SH-SY5Y (cell line): ENCODE data around the gene ACVR1B.

Experiments used
- GATA2 ChIP-seq: IDR thresholded peaks from 2 replicates; pipeline ENCODE4 v1.6.1; 2011; ENCODE audit warnings: mild to moderate bottlenecking, low read depth, low read length
- GATA3 ChIP-seq: IDR thresholded peaks from 2 replicates; pipeline ENCODE4 v1.6.1; 2011; ENCODE audit warnings: low read depth, mild to moderate bottlenecking, low read length, moderate library complexity

DNA sequence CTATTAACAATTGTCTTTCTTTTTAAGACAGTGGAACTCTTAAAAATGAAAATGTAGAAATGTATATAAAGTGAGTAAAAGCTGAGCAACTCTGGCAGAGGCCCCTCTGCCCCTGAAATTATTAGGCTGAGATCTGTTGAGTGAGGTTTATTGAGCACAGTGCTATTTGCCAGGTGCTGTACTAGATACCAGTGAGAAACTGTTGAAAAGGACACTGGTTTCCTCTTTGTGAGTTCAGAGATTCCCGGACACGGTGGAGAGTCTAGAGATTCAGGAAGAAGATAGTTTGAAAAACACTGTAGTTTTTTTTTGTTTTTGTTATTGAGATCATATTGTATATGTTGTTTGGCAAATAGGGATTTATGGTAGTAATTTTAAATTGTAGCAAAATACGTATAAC lies 11.2 kb downstream of the ACVR1B start:
- TF ChIP-seq GATA2 (no peak), GATA3 (no peak)
